Neutrophil (primary cell): Measurements from ENCODE around the gene ZSCAN12.
A peak's percentile ranks its signal among the peaks of the same experiment; 100 is the strongest.

Experiments used
- H3K27ac ChIP-seq: fragments of 200-600 bp; sonication (generic); 2 replicates; pipeline ENCODE4 v1.5.1; 2016; ENCODE audit warnings: mild to moderate bottlenecking, moderate library complexity
- H3K27me3 ChIP-seq: fragments of 200-600 bp; sonication (generic); 2 replicates; pipeline ENCODE4 v1.6.0; 2016; ENCODE audit warnings: mild to moderate bottlenecking
- H3K36me3 ChIP-seq: fragments of 200-600 bp; sonication (generic); 2 replicates; pipeline ENCODE4 v1.5.1; 2017
- H3K4me1 ChIP-seq, 2 experiments: fragments of 200-600 bp in 1 of 2; sonication (generic) in 1 of 2; 1 replicate in 1 of 2; 2 replicates in 1 of 2; pipeline versions ENCODE4 v1.5.1 to v1.6.1; 2013 to 2016; ENCODE audit warnings: low read depth in 1 of 2, low read length in 1 of 2, mild to moderate bottlenecking in 1 of 2, moderate library complexity in 1 of 2; ENCODE audit not compliant: control insufficient read depth in 1 of 2, insufficient read depth in 1 of 2
- H3K4me3 ChIP-seq, 2 experiments: fragments of 200-600 bp in 1 of 2; sonication (generic) in 1 of 2; 1 replicate in 1 of 2; 2 replicates in 1 of 2; pipeline ENCODE4 v1.5.1; 2013 to 2016; ENCODE audit warnings: low read depth in 1 of 2, low read length in 1 of 2, mild to moderate bottlenecking in 1 of 2, moderate library complexity in 1 of 2
- H3K9me3 ChIP-seq: fragments of 200-600 bp; sonication (generic); 2 replicates; pipeline ENCODE4 v1.5.1; 2016
- TF ChIP-seq, protein P1 (sequence below): fragments of 200-600 bp; sonication (generic); IDR thresholded peaks from 2 replicates; pipeline ENCODE4 v1.5.1; 2016; ENCODE audit warnings: antibody characterized with exemption

ZSCAN12 gene

DNA sequence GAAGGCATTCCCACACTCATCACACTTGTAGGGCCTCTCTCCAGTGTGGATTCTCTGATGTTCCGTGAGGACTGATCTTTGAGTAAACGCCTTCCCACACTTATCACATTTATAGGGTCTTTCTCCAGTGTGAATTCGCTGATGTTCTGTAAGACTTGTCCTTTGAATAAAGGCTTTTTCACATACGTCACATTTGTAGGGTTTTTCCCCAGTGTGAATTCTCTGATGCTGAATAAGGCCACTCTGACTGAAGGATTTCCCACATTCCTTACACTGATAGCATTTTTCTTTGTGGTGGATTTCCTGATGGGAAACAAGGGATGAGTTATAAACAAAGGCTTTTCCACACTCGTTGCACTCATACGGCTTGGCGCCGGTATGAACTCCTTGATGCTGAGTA lies 8.9 kb downstream of the ZSCAN12 start:
- no peak overlapping the region for H3K4me3 ChIP-seq
- H3K4me1 ChIP-seq, result no peaks in the 10 kb centered on the region
- H3K9me3 ChIP-seq, result no peaks in the 10 kb centered on the region
- H3K27me3 ChIP-seq, result no peaks in the 10 kb centered on the region
- TF ChIP-seq, protein P1, sequence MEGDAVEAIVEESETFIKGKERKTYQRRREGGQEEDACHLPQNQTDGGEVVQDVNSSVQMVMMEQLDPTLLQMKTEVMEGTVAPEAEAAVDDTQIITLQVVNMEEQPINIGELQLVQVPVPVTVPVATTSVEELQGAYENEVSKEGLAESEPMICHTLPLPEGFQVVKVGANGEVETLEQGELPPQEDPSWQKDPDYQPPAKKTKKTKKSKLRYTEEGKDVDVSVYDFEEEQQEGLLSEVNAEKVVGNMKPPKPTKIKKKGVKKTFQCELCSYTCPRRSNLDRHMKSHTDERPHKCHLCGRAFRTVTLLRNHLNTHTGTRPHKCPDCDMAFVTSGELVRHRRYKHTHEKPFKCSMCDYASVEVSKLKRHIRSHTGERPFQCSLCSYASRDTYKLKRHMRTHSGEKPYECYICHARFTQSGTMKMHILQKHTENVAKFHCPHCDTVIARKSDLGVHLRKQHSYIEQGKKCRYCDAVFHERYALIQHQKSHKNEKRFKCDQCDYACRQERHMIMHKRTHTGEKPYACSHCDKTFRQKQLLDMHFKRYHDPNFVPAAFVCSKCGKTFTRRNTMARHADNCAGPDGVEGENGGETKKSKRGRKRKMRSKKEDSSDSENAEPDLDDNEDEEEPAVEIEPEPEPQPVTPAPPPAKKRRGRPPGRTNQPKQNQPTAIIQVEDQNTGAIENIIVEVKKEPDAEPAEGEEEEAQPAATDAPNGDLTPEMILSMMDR, result no peak
- peaks cover 15% of the 10 kb centered on the region for H3K36me3 ChIP-seq
- H3K27ac ChIP-seq, result no peak overlapping the region

DNA sequence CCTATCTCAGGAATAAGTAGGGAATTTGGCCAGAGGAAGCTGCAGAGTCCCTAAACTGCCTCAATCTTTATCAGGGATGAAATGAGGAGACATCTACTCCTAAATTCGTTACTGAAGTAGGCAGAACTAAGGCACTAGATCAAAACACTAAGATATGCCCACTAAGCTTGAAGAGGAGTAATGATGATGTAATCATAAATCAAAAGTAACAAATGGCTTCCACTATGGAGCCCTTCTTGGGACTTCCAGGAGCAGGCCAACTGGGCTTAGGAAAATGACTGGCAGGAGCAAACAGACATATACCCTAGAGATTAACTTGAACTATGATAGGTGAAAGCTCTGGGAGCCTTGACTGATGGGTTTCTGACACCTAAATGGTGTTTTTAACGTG lies 15.4 kb downstream of the ZSCAN12 start:
- Histone ChIP-seq H3K9me3 (no peaks in the 10 kb centered on the region), H3K27me3 (no peaks in the 10 kb centered on the region), H3K36me3 (no peaks in the 10 kb centered on the region), H3K27ac (no peak overlapping the region), H3K4me3 (no peak overlapping the region), H3K4me1 (peaks cover 4 to 11% of the 10 kb centered on the region in 2 experiments)
- TF ChIP-seq, protein P1, result no peak

DNA sequence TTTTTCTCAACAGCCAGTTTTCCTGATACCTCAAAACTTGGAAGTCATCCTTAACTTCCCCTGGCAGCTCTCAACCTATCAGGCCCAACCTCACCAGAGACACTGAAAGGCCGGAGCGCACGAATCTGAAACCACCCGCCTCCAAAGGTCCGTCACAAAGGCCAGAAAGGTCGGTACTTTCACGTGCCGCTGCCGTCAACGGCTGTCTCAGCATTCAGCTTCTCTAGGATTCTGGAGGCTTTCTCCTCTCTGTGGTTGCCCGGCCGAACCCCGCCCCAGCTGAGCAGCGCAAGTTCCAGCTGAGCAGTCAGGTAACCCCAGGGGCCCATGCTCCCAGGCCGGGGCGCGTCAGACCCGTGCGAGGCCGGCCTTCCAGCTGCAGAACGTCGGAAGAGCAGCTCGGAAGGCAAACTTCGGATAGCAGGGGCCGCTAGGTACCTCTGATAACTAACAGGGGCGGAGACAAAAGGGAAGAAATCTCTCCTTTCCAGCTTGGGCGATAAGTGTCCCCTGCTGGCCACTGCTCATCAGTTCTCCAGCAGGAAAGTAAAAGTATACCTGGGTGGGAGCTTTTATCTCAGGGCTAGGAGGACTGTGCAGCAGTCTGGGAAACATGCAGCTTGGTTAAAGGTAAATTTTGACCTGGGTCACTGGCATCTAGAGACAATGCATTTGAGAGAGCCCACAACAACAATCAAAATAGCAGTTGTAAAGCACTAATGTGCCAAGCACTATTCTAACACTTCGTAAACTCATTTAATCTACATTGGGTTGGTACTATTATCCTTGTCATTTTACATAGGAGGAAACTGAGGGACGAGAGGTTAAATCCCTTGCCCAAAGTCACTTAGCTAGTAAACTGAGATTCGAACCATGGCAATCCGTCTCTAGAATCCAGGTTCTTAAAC lies 16.1 kb downstream of the ZSCAN12 start:
- peak overlapping the region; percentile 54 for H3K27ac ChIP-seq
- no peaks in the 10 kb centered on the region for H3K36me3 ChIP-seq
- peak overlapping the region; percentile 45 to 57 for H3K4me3 ChIP-seq
- no peaks in the 10 kb centered on the region for H3K27me3 ChIP-seq
- TF ChIP-seq, protein P1, result no peak
- peaks cover 4 to 11% of the 10 kb centered on the region in 2 experiments for H3K4me1 ChIP-seq
- H3K9me3 ChIP-seq, result no peaks in the 10 kb centered on the region

DNA sequence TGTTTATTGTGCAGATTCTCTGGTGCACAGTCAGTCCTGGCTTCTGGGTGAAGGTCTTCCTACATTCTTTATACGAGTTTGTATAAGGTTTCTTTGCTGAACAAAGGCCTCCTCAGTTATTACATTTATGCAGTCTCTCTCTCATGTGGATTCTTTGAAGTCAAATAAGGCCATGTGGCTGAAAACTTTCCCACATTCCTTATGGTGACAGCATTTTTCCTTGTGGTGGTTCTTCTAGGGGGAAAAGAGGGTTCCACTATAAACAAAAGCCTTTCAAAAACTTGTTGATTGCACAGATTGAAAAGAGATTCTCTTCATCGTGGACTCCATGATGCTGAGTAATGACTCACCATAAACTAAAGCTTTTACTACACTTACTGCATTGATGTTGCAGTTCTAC lies 19.2 kb downstream of the ZSCAN12 start:
- H3K4me3 ChIP-seq, result no peak overlapping the region
- no peaks in the 10 kb centered on the region for H3K27me3 ChIP-seq
- H3K27ac ChIP-seq, result no peak overlapping the region
- TF ChIP-seq, protein P1, result no peak
- H3K4me1 ChIP-seq, result peaks cover 4 to 11% of the 10 kb centered on the region in 2 experiments
- no peaks in the 10 kb centered on the region for H3K9me3 ChIP-seq
- no peaks in the 10 kb centered on the region for H3K36me3 ChIP-seq

DNA sequence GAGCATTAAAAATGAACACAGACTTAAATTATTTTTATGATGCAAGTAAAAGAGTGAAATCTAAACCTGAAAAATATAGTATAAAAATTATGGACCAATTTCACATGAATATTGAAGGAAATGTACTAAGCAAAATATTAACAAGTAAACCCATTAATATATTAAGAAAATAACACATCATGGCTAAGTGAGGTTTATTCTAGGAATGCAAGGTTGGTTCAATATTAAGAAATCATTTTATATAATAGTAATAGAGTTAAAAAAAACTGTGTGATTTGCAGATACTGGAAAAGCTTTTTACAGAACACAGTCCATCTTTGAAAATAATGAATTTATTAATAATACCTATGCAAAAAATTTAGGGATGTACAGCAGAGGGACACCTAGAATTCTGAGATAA lies 20.9 kb downstream of the ZSCAN12 start:
- H3K27ac ChIP-seq, result no peak overlapping the region
- H3K36me3 ChIP-seq, result no peaks in the 10 kb centered on the region
- H3K4me1 ChIP-seq, result peaks cover 4 to 11% of the 10 kb centered on the region in 2 experiments
- H3K4me3 ChIP-seq, result no peak overlapping the region
- TF ChIP-seq, protein P1, result no peak
- no peaks in the 10 kb centered on the region for H3K27me3 ChIP-seq
- H3K9me3 ChIP-seq, result no peaks in the 10 kb centered on the region
